ENCODE results near the gene B4GALNT3.

GRCh38 chr12:569803-570434 is 110.2 kb downstream of the B4GALNT3 start:
- TF ChIP-seq, protein P1, sequence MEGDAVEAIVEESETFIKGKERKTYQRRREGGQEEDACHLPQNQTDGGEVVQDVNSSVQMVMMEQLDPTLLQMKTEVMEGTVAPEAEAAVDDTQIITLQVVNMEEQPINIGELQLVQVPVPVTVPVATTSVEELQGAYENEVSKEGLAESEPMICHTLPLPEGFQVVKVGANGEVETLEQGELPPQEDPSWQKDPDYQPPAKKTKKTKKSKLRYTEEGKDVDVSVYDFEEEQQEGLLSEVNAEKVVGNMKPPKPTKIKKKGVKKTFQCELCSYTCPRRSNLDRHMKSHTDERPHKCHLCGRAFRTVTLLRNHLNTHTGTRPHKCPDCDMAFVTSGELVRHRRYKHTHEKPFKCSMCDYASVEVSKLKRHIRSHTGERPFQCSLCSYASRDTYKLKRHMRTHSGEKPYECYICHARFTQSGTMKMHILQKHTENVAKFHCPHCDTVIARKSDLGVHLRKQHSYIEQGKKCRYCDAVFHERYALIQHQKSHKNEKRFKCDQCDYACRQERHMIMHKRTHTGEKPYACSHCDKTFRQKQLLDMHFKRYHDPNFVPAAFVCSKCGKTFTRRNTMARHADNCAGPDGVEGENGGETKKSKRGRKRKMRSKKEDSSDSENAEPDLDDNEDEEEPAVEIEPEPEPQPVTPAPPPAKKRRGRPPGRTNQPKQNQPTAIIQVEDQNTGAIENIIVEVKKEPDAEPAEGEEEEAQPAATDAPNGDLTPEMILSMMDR (conservative IDR thresholded peaks at IDR 0.05 in 1 of 2, IDR thresholded peaks at IDR 0.05 in 1 of 2; ENCODE audit: low read depth in 1 of 2, low read length in 2 of 2) = peak; percentile 71 to 74
- TF ChIP-seq EZH2 (IDR thresholded peaks at IDR 0.05; ENCODE audit: low read length, missing control alignments) = no peak

All from fibroblast of lung (primary cell).